ENCODE data around the gene RSPRY1. TPM values are rescaled to one million over a fixed set of nuclear protein-coding genes. Genes with fewer than 3 reads are reported as not detected.
"Not testable (repeated sequence)": the region's sequence is repeated elsewhere in the genome, so short reads cannot be mapped to it uniquely, and the experiment has no call there.

The RSPRY1 gene
- polyA plus RNA-seq, 5 donors: 31.4 to 50.8 (median 41.4) TPM

DNA sequence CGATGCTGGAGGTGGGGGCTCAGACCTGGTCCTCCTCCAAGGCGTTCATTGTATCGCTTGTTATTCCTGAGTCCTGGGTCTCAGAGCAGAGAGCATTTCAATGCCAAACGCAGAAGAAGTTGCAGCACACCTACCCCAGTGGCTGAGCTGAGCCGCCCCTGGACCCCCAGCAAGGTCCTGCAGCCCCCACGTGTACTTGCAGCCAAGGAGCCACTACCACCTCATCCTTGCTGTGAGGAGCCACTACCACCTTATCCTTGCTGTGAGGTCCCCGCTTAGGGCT, 84.9 kb downstream of the RSPRY1 start:
- no peak for DNase-seq

- no peak for DNase-seq
Observed at GRCh38 chr16:57271867-57272495, 85.9 kb downstream of the RSPRY1 start.

DNA sequence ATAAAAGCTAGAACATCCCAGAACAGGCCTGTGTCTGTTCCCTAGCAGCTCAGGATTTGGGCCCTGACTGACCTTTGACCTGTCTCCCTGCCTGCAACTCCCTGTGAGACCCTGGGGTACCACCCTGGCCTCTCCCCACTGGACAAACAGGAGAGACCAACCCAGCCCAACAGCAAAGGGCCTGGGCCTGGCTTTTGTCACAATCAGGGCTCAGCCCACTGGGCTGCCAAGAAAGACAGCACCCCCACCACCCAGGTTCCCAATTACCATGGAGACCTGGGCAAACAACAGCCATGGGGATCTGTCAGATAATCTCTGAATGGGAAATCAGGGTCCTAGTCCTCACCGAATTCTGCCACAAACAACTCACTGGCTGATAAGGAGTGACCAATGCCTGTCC, 87.2 kb downstream of the RSPRY1 start:
- no peak for DNase-seq

GRCh38 chr16:57273826-57274225, 87.7 kb downstream of the RSPRY1 start:
- no peak for DNase-seq

- not testable (repeated sequence) for DNase-seq
Observed at GRCh38 chr16:57275946-57276345, 89.8 kb downstream of the RSPRY1 start.

DNA sequence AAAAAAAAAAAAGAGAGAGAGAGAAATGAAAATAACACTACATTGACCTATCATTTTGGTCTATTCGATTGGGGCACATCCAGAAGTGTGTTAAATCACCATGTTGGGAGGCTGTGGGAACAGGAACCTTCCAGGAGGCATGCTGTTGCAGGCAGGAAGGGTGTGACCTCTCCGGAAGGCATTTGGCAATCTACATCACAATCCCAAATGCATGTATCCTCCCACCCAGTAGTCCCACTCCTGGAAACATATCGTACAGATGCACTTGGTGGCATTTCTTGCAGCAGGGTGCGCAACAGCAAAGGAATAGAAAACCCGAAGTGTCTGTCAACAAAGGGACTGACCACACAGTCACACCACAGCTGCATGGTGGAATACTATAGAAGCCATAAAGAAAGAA, 90.5 kb downstream of the RSPRY1 start:
- DNase-seq: no peak

- DNase-seq: no peak
Observed at GRCh38 chr16:57277586-57277985, 91.5 kb downstream of the RSPRY1 start.

- DNase-seq: no peak
Observed at GRCh38 chr16:57278494-57278893, 92.4 kb downstream of the RSPRY1 start.

DNA sequence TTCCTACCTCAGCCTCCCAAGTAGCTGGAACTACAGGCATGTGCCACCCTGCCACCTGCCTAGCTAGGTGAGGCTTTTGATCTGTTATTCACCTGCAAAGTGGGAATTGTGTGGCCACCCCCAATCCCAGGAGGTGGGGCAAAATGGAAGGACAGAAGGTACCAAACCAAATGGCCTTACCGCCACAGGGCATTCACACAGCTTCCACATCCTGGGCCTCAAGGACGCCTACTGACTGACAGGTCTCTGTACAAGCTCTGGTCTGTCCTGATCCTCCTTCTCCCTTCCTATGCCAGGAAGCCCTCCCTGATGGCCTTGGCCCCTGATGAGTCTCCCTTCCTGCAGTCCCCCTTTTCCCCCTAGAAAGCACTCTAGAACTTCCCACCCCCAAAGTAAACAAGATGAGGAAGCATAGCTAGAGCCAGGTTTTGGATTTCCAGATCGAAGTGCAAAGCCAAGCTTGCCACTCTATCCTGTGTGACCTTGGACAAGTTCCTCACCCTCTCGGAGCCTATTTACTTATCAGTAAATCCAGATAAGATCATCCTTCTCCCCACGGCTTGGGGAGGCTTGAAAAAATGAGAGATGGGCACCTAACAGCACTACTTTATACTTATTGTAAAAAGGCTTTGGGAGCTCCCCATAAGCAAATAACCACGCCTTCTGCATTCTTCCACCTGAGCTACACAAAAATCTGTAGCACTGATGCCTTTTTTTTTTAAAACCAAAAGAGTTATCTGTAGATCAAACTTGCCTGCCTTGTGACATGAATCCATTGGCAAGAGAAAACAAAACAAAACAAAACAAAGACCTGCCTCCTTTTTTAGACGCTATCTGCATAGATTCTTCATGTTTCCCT, 93.9 kb downstream of the RSPRY1 start:
- DNase-seq: no peak

- DNase-seq: no peak
Observed at GRCh38 chr16:57281791-57282190, 95.7 kb downstream of the RSPRY1 start.

DNA sequence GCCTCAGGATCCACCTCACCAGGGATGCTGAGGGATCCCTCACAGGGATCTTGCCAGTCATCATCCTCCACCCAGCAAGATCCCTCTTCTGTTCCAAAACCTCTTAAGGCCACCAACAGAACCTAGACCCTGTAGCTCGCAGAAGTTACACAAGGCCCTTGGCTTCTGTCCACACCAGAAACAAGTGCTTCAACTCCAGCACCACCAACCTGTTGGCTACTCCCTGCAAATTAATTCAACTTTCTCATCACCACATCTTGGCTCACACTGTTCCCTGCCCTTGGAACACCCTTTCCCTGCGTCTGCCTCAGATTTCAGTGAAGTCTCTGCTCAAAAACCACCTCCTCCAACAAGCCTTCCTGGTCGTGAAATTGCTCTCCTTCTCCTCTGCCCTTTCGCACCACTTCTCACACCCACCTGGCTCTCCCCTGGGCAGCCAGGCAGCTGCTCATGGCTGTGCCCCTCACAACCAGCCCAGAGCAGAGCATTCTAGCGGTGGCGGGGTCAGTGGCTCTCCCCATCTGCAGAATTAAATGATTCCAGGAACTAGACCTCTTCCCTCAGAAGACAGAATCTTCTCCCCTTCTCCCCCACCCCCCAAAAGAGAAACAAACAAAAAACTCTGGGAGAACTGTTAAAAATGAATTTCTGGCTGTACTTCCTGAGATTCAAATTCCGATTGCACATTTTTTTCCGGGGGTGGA, 96.5 kb downstream of the RSPRY1 start:
- DNase-seq: no peak

DNA sequence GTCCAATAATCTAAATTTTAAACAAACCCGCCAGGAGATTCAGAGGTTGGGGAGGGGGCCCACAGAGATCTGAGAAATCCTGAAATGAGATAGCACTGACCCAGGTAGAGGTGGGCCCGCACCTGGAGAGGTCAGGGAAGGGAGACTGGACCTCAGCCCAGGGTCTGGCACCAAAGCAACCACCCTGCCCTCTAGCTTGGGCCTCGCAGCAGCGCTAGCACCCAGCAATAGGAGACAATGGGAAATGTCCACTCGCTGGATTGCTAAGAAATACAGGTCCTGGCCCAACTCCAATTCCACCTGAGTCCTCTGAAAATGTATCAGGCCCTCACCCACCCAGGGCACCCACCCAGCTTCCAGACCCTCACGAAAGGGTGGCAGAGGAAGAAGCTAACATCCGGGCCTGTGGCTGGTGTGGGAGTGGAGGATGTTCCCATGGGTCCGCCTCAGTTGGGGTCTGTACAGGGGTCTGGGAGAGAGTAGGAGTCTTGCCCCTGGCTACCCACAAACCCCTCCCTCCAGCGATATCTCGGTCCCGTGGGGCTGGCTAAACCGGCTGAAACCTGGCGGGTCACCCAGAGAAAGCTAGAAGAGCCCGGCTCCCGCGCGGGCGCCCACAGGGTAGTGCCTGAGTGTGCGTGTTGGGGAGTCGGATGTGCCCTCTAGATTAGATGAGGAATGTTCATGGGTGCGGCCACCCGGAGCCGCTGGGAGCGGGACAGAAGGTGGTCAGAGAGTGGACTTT, 97.3 kb downstream of the RSPRY1 start:
- DNase-seq: no peak

DNA sequence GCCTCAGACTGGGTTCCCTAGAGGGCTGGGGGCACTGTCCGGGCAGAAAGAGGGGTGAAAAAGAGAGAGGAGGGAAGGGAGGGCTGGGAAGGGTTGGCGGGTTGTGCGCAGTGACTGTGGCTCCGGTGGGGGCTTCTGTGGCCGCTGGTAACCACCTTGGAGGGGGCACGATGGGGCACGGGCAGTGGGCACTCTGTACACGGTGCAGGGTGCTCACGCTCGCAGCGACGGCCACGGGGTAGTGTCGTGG, 97.8 kb downstream of the RSPRY1 start:
- DNase-seq: no peak

DNA sequence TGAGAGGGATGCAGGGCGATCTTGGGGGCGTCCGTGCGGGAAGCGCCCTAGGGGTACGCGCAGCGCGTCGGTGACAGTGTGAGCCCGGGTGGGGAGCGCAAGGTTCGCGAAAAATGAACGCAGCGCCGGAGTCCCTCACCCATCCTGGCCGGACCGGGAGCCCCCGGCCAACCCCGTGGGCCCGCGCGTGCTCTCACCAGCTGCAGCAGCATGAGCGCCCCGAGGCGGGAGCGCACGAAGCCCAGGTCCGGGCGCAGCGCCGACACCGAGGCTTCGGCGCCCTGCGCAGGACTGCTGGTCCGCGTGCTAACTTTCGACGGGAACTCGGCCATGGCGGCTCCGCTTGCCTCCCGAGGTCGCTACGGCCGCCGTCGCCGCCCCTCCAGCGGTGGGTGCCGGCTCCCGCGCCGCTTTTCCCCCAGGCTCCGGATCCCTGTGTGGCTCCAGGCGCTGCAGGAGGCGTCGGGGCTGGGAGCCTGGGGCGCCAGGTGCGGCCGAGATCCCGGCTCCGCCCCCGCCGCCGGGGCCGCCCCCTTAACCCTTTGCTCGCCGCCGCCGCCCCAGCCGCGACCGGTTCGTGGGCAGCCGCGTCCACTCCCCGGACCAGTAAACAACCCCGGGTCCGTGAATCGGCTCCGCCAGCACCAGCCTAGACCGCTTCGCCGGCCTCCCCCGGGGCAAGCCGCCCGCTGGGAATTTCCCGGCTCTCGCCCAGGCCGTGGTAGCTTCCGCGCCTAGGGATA, 98.3 kb downstream of the RSPRY1 start, which contains the start of gene PLLP:
Gene PLLP, minus strand, starts transcription at position 464 of the 743 bp plus-strand sequence. Its CDS starts 132 bp downstream, at position 332.
- DNase-seq: no peak

DNA sequence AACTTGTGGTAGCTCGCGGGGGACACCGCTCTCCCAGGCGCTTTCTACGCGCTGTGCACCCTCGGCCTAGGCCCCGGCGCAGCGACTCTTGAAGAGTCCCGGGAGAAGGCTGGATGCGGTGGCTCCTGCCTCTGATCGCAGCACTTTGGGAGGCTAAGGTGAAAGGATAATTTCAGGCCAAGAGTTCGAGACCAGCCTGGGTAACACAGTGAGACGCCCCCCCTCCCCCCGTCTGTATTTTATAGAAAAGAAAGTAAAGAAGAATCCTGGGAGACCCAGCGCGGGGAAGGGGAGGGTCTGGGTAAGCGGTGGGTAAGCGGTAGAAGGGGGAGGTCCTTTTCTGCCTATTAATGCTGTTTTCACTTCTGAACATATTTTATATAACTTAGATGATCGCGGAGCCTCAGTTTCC, 98.8 kb downstream of the RSPRY1 start:
- no peak for DNase-seq

- DNase-seq: no peak
Observed at GRCh38 chr16:57285379-57285778, 99.2 kb downstream of the RSPRY1 start.

- DNase-seq: no peak
Observed at GRCh38 chr16:57289391-57290257, 103.5 kb downstream of the RSPRY1 start.

Data from right lung (tissue), 5 donors.